HG03025 (cell line): ENCODE data around the gene MAML2.
"Not testable (repeated sequence)": the region's sequence is repeated elsewhere in the genome, so short reads cannot be mapped to it uniquely, and the experiment has no call there.

Experiments used
- ATAC-seq: cut with Tn5 transposase; IDR thresholded peaks from one replicate; pipeline ENCODE4 v1.9.1; 2021; ENCODE audit warnings: mild to moderate bottlenecking, moderate library complexity; ENCODE audit not compliant: unreplicated experiment, low FRiP score

The MAML2 gene

DNA sequence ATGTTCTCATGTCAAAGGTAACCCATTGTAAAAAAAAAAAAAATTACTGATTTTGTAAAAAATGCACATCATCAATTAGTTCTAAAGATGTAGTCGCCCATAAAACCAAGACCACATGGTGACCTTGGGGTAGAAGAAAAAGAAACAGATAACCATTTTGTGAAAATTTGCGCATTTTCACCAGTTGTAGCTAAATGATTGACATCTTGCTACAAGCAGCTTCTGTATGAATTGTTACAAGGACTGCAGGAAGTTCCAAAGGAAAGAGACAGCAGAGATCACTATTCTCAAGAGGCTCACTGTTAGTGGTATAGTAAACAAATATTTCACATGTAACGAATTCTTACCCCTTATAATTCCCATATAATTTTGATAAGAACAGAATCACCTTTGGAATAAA, 48.7 kb downstream of the MAML2 start:
- no peak for ATAC-seq

DNA sequence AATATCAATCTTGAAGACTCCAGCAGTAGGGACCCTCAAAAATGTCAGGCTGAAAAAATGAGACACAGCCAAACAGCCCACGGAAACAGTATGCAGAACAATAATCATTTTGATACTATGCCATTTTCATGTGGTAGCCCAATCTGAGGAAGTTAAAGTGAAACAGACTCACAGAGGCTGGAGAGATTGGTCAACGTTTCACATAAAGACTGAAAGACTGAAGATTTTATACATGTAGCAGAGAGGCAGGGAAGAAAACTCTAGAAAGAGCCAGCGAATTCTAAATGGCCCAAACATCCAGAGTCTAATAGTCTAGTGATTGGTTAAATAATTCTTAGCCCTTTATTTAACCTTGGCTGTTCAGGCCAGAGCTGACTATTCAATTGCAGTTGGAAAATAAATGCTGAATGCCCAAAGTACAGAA, 49.4 kb downstream of the MAML2 start:
- ATAC-seq = peak; percentile 70

DNA sequence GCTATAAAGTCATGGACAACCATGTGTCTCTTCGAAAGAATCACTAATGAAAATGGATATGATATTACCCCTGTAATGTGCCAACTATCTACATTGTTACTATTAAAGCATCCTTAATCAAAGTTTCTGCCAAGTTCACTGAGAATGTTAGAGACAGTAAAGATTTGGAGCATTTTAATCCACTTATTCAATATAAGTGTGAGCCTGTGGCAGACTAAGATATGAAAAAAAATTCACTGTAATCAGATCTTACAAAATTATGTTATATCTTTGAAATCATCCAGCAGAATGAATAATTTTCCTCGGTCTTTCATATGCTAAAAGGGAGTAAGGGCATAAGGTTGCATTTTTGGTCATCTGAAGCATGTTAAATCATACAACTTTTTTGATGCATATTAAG, 49.9 kb downstream of the MAML2 start:
- ATAC-seq = no peak

DNA sequence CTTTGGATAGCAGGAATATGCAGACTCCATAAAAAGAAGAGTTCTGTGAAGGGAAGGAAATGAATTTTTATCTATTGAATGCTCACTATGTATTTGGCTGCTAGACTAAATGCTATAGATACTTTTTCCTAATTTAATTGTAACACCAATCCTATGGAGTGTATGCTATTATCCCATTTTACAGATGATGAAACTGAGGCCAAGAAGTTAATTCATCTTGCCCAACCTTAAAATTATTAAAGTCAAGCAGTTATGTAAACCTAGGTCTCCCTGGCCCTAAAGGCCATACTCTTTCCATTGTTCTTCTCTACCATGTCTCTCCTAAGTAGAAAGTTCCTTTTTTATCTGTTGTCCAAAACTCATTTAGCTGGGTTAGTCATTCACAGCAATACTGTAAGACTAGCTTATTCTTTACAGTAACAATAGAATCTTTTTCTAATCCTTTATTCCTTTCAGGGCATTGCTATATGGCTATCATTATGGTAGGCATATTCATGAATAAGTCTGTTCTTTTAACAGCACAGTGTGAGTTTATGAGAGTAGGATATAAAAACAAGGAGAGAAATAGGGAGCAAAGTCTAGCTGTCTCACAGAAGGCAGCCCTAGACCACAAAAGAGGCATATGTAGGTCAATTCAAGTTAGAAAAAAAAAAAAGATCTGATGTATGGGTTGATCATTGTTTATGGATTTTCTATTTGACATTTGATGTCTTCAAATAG, 50.5 kb downstream of the MAML2 start:
- no peak for ATAC-seq

DNA sequence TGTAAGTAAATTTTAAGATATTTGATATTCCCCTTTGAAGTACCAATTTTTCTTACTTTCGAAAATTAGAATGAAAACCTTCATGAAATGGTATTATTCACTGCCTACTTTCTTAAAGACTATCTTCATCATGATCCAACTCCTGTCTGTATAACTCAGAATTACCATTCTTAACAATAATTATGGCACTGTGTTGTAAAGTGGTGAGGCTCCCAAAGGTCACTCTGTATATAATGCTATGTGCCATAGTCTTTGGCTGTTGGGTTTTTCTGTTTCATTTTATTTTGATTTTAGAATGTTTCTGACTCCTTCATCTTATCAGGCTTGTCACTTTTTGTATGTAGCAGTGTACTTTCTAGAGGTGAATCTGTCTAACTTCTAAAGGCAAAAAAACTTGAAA, 52.4 kb downstream of the MAML2 start:
- ATAC-seq = no peak

DNA sequence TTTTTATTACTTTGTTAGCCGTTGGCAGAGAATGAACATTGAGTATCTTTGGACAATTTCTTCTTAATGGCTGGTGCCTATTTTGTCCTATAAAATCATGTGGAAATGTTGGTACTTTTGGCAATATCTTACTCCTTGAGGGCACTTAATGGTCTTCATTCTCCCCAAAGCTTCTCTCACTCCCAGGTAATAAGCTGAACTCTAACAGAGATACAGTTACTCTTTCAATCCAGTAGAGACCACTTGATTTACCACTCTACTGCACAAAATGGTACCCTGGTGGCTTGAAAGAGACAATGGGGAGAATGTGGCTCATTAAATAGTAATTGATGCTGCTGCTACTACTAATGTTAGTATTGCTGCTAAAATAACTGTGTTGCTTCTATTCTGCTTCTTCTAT, 53.0 kb downstream of the MAML2 start:
- ATAC-seq = no peak

DNA sequence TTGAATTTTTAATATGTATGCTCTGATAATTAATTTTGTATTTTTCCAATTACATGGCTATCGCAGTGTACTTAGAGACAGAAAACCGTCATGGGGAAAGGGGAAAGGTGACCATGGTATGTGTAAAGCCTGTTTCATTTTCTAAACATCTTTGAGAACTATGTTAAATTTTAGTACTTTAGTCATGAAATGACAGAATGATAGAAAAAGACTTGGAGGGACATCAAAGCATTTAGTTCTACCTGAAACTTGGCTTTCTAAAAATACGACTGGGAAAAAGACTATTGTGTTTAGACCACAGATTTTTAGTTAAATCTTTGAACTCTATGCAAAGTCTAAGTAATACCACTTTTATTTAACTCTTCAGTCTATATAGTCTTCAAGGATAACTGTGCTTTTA, 54.1 kb downstream of the MAML2 start:
- ATAC-seq = no peak

DNA sequence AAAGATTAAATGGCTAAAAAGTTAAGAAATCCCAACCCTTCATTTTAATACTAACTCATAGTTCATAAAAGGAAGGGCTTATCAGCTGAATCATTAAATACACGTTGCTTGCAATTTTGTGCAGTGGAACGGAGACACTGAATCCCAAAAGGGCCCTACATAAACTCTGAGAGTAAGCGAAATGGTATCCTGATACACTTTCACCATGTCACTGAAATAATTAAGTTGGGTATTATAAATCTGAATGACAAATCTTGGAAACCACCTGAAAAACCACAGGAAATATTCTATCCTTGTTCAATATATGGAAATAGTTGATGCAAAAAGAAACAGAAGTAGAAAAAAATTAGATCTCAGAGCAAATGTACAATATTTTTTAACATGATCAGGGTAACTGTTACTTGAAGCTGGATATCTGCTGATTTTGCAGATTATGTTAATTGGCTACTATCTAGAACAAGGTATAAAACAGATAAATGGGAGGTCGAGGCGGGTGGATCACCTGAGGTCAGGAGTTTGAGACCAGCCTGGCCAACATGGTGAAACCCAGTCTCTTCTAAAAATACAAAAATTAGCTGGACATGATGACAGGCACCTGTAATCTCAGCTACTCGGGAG, 55.1 kb downstream of the MAML2 start:
- ATAC-seq = no peak

DNA sequence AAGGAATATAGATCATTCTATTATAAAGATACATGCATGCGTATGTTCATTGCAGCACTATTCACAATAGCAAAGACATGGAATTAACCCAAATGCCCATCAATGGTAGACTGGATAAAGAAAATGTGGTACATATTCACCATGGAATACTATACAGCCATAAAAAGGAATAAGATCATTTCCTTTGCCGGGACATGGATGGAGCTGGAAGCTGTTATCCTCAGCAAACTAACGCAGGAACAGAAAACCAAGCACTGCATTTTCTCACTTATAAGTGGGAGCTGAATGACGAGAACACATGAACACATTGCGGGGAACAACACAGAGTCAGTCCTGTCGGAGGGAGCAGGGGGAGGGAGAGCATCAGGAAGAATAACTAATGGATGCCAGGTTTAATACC, 57.0 kb downstream of the MAML2 start:
- not testable (repeated sequence) for ATAC-seq

DNA sequence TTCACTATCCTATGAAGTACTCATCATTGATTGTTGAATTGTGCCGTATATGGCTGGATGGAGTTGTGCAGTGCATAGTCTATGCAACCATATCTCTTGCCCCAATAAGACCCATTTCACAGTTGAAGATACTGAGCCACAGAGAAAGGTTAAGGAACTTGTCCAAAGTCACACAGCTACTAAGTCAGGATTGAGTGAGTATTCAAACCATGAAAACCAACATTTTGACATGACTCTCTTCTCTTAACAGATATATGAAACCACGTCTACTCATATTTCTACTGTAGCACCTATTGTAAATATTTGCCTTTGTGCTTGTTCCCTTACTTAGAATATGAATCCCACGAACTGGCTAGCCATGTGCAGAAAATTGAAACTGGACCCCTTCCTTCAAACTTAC, 58.1 kb downstream of the MAML2 start:
- ATAC-seq = no peak

DNA sequence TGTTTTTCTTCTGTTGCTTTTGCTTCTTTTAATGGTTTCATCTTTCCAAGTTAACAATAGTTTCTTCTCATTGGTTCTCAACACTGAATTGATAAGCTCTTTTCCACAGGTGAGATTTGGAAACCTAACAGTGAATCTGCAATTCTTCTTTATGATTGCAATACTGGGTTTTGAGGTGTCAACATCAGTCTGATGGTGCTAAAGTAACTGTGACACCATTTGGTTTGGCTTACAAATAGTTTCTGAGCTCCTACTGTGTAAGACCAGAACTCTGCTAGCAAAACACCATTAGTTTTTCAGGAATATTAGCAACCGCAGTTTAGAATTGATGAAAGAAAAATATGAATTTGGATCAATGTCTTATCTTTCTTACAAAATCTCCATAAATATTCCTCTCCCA, 58.6 kb downstream of the MAML2 start:
- no peak for ATAC-seq

DNA sequence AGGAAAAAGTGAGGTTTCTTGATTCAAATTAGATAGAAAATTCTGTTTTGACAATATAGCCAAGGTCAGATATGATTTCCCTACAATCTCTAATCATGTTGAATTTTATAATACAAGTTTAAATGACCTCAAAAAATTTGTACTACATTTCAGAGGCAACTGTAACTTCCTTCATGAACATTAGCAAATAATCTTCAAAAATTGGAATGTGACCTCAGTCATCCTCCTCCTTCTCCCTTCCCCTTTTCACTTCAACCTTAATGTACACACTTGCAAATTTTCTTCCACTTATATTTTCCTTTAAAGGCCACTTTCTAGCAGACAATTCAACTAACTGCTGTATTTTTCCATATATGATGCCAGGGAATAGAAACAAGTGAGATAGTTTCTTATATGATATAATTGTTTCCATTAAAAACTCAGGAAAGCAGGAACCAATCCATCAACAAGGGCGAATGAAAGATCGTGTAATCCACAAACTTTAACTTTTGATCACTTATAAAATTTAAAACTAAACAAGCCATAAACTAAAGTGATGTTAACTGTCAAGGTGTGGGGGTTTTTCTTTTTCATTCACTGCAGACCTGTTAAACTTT, 60.3 kb downstream of the MAML2 start:
- ATAC-seq = no peak

DNA sequence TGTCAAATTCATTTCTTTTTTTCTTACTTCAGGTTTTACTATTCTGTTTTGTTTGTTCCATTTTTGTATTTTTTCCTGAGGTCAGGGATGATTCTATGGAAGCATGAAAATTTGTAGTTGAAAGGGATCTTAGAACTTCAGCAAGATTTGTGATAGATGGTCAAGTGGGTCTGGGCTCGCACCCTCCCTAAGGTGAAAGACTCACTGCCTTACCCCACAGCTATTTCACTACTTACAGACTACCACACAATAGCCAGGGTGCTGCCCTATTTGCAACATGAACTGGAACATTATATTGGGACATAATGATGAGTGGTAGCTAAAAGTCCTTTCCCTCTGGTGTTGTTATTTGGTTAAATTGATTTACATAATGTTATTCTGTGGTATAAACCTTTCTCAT, 62.6 kb downstream of the MAML2 start:
- no peak for ATAC-seq

DNA sequence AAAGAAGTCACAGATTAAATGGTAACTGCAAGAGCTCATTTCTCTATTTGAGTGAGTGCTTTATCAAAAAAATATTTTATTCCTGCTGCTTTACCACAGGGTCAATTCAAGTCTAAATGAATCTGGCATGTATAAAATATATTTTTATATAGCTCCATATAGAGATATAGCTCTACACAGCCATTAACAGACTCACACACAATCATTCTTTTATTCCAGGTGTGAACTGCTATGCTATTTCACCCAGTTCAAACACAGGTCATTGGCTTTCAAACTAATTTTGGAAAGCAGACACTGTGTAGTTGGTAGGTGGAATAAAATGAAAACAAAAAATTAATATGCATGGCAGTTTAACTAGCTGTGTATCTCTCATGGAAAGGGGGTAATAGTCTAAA, 63.1 kb downstream of the MAML2 start:
- ATAC-seq = no peak

DNA sequence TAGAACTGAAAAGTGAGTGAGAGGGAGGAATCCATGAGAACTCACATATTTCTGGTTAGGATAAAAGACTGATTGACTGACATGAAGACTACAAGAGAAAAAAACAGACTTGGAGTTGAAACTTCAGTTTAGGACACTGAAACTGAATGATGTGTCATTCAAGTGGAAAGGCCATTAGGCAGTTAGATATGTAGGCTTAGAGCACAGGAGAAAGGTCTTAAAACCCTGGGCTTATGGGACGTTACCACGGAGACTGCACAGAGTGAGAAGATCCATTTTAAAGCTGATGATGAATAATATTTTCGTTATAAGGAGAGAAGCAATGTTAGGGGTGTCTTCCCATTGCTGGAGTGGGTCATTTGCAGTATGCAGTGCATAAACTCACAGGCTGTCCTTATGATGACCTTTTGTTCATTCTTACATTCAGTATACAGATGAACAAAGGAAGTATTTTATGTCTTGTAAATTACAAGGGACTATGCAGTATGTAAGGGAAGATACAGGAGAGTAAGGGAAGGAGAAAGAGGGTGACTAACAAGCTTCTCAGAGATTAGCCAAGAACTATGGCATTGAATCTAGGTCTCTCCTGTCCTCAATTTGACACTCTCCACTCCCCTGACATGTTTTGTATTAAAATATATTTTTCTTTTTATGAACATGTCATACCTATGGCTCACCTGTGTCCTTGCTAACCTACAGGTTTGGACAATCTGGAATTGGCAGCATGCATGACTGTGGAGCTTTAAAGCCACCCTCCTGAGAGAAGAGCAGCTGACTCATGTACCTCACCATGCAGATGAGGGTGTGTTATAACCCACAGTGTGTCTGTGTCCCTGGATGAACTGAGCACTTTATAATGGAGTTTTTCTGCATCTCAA, 63.7 kb downstream of the MAML2 start:
- no peak for ATAC-seq

DNA sequence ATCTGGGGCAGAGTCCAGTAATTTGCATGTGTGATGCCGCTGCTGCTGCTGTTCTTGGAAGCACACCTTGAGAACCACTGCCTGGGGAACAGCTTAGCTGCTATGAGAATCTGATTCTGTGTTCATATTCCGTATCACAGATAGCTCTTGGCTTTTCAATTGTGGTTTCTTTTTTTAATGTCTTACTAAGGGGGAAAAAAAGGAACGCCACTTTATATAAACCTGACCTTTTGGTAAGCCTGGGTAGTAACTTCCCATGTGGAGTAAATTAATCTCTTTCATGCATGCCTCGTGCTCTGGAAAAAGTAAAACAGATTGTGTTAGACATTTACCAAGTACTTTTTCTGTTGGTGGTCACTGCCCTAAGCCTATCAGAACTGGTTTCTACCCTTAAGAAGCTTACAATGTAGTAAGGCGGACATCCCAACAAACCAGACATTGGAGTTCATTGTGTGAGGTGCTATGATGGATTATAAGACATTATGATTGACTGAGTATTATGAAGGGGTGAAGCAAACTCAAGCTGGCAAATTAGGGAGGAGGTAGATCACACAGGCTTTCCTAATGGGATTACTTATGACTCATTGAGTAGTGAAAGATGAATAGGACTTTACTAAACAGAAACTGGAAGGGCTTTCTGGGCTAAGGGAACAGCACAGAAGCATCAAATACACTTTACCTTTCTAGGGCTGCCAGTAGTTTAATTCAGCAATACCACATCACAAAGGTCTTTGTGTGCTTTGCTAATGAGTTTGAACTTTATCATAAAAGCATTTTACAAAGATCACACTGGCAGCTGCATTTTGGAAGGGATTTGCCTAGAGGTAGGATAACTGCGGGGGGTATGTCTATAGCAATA, 64.7 kb downstream of the MAML2 start:
- no peak for ATAC-seq

DNA sequence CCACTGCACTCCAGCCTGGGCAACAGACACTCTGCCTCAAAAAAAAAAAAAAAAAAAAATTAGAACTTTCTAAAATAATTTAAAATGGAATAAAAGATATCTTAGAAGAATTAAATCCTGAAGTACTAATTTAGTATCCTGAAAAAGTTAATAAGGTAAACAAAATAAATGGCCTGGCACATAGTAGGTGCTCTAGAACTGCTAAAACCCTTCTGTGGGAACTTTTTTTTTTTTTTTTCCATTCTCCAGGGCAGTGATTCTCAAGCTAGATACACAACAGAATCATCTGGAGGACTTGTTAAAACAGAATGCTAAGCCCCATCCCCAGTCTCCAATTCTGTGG, 65.3 kb downstream of the MAML2 start:
- no peak for ATAC-seq

DNA sequence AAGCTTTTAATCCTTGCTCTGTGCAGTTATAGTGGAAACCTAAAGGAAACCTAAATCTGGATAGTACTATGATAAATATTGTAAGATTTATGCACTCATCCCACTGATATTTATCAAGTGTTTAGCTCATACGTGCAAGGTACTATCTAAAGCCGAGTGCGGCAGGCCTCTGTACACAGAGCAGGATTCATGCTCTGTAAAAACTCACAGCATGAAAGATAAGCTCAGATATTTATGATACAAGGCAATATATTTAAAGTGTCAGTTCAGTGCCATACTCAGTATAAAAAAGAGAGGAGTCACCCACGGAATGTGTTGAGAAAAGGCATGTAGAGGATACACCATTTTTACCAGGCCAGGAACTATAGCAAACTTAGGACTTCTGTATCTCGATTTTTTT, 66.2 kb downstream of the MAML2 start:
- no peak for ATAC-seq

DNA sequence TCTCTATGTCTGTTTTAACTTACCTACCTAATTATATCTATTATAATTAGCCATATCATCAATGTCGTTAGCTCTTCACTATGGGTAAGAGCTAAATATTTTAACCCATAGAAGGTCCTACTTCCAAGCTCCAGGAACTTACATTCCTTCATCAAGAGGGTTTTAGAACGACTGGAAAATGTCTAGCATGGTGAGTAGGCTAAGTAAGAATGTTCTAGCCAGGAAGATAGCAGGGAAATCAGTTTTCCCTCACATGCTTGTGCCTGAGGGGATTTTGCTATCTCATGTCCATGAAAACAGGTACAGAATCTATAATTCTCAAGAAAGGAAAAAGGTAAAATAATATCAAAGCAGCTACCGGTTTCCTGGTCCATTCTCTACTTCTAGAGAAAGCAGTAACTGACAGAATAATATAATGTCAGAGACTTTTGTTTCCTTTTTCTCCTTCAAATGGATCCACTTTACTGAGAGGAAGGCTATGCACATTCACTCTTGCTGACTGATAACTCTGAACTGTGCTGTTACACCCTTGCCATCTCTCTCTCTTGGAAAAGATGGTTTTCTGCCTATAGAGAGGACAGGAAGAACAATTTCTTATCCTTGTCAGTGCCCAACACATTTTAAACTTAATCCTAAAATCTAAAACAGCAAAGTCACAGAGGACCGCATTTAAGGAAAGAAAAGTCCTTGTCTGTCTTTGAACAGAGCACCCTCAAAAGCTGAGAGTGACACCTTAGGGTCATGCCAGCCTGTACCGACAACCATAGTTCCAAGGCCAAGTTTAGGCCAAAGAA, 67.0 kb downstream of the MAML2 start:
- no peak for ATAC-seq

DNA sequence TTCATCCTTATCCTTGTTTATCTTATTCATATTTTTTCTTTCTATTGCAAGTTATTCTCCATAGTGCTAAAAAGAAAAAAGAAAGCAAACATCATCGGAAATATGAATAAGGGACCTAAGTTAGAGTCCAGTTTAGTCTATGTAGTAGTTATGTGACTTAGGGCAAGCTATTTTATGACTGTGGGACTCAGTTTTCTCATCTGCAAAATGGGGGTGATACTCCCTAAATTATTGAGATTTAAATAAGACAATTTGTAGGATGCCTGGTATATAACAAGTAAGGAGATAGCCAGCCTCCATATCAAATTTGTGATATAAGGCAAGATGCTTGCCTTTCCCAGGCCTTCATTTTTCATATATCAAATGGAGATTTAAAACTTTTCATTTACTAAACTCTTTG, 69.5 kb downstream of the MAML2 start:
- no peak for ATAC-seq
